Measurements from ENCODE around the gene RAP1B. TPM values are rescaled to one million over a fixed set of nuclear protein-coding genes. Genes with fewer than 3 reads are reported as not detected.

RAP1B gene
- total and polyA plus RNA-seq, 2 of the 4 experiments (the other 2 are of a cell fraction), result 159 to 200 TPM

DNA sequence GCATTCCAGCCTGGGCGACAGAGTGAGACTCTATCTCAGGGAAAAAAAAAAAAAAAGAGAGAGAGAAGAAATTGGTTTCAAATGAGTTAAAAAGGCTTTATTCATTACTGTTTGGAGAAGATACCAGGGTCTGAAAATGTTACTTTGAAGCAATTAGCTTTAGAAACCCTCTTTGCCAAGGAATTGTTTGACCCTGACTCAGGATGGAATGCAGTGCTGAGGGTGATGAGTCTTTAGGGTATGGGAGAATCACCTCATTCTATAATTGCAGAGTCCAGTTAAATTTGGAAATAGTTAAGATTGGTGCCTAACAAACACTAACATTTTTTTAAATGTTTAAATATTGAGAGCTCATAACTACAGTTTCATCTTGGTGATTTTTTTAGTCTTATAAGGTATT is 13.3 kb downstream of the RAP1B start:
- Histone ChIP-seq H3K27ac (ENCODE audit: insufficient read depth, low read length) (no peak overlapping the region), H3K56ac (ENCODE audit: extremely low read depth, insufficient read depth, low read length) (no peak overlapping the region), H3K23ac (ENCODE audit: low read depth, low read length) (no peak overlapping the region), H2BK15ac (ENCODE audit: low read depth, low read length) (no peak overlapping the region), H3K14ac (replicated peaks; ENCODE audit: low read depth, low read length) (no peak overlapping the region), H2BK5ac (ENCODE audit: low read depth, low read length, poor library complexity, severe bottlenecking) (no peak overlapping the region), H4K91ac (ENCODE audit: insufficient read depth, low read depth, low read length) (no peak overlapping the region), H2BK120ac (ENCODE audit: low read depth, low read length) (no peak overlapping the region), H2AK5ac (ENCODE audit: low read depth, low read length) (no peak overlapping the region), H3K4me1 (ENCODE audit: control insufficient read depth, insufficient read depth, low read length) (peaks cover 10% of the 10 kb centered on the region), H3K4ac (ENCODE audit: low read depth, low read length) (no peak overlapping the region), H2AK9ac (replicated peaks; ENCODE audit: low read depth, low read length, poor library complexity) (no peak overlapping the region), H3K27me3 (ENCODE audit: control insufficient read depth, insufficient read depth, low read length) (no peaks in the 10 kb centered on the region), H3K79me1 (ENCODE audit: low read depth in 1 of 2, low read length in 2 of 2) (peaks cover 5 to 39% of the 10 kb centered on the region in 2 experiments; a peak in 3 of 4 replicates), H3K36me3 (ENCODE audit: control insufficient read depth, insufficient read depth, low read length) (peaks cover 12% of the 10 kb centered on the region), H4K8ac (ENCODE audit: low read depth in 2 of 2, low read length in 2 of 2) (no peak overlapping the region), H3K9ac (ENCODE audit: low read depth, low read length) (no peak overlapping the region), H3K4me3 (ENCODE audit: insufficient read depth, low read depth, low read length) (no peak overlapping the region), H3K9me3 (ENCODE audit: control insufficient read depth, insufficient read depth, low read length) (peaks cover 3% of the 10 kb centered on the region; the same call in 1 of the 2 replicates), H3K9me1 (ENCODE audit: insufficient read depth, low read length) (peaks cover 5% of the 10 kb centered on the region; the same call in 1 of the 2 replicates), H4K5ac (ENCODE audit: low read depth, low read length) (no peak overlapping the region), H3K18ac (ENCODE audit: low read depth, low read length) (no peak overlapping the region), H4K20me1 (ENCODE audit: insufficient read depth, low read length) (peaks cover 91% of the 10 kb centered on the region), H2BK20ac (ENCODE audit: low read depth, low read length) (no peak overlapping the region), H3K4me2 (ENCODE audit: low read depth, low read length) (no peak overlapping the region), H2AFZ (replicated peaks; ENCODE audit: low read length, poor library complexity) (no peak overlapping the region)
- in situ Hi-C loops (cut with MboI; ENCODE audit: low sequenced_read_pairs) (no loop called here), dilution Hi-C loops (cut with HindIII; ENCODE audit: low sequenced_read_pairs, unreplicated experiment) (no loop called here), intact Hi-C loops (cut with micrococcal nuclease) (no loop called here)
- ATAC-seq (ENCODE audit: low read depth), result peak; percentile 61
- ChIA-PET POLR2A (ENCODE audit: unreplicated experiment) (interaction anchor here (0.6 kb wide), 1 partner anchor 10 kb away, joined by 8 read pairs; no protein-coding TSS in a partner anchor), CTCF (interaction anchor here (0.6 kb wide), 2 partner anchors 276 to 320 kb away, joined by 5 to 6 read pairs; no protein-coding TSS in a partner anchor)
- BruUV-seq (replicated peaks), result no TSS peak
- TF ChIP-seq, protein P1, sequence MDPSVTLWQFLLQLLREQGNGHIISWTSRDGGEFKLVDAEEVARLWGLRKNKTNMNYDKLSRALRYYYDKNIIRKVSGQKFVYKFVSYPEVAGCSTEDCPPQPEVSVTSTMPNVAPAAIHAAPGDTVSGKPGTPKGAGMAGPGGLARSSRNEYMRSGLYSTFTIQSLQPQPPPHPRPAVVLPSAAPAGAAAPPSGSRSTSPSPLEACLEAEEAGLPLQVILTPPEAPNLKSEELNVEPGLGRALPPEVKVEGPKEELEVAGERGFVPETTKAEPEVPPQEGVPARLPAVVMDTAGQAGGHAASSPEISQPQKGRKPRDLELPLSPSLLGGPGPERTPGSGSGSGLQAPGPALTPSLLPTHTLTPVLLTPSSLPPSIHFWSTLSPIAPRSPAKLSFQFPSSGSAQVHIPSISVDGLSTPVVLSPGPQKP (IDR thresholded peaks at IDR 0.05; ENCODE audit: borderline replicate concordance, low read depth, low read length), result no peak
- TF ChIP-seq MAFK (IDR thresholded peaks at IDR 0.05; ENCODE audit: low read depth, low read length), result 0 out of 2 replicates have a peak, but pooled peaks have one; percentile 3
- 100% methylated on average over 1 of the region's 1 CpG; no CpG with 5 or more reads in 1 of the 2 experiments for WGBS, 2 experiments (ENCODE audit: extremely low coverage in 2 of 2, insufficient read length in 1 of 2)
- DNase-seq, result peak; percentile 61

All from IMR-90 (cell line).